Subcutaneous preadipocyte (primary cell): ENCODE data around the gene TMEM35B. TPM values are rescaled to one million over a fixed set of nuclear protein-coding genes. Genes with fewer than 3 reads are reported as not detected.

Experiments
- small RNA-seq: library from RNA; depleted of rRNA; stranded (forward); fragments of <200 nt; gene quantifications from one replicate; pipeline ENCODE3, GENCODE V24; 2012
- total RNA-seq: library from RNA; depleted of rRNA; stranded (reverse); fragments of >200 nt; gene quantifications from 2 replicates; pipeline ENCODE4 v1.2.3, GENCODE V29; 2012

The TMEM35B gene
- 20.3 and 20.9 TPM in 2 replicates for total RNA-seq

DNA sequence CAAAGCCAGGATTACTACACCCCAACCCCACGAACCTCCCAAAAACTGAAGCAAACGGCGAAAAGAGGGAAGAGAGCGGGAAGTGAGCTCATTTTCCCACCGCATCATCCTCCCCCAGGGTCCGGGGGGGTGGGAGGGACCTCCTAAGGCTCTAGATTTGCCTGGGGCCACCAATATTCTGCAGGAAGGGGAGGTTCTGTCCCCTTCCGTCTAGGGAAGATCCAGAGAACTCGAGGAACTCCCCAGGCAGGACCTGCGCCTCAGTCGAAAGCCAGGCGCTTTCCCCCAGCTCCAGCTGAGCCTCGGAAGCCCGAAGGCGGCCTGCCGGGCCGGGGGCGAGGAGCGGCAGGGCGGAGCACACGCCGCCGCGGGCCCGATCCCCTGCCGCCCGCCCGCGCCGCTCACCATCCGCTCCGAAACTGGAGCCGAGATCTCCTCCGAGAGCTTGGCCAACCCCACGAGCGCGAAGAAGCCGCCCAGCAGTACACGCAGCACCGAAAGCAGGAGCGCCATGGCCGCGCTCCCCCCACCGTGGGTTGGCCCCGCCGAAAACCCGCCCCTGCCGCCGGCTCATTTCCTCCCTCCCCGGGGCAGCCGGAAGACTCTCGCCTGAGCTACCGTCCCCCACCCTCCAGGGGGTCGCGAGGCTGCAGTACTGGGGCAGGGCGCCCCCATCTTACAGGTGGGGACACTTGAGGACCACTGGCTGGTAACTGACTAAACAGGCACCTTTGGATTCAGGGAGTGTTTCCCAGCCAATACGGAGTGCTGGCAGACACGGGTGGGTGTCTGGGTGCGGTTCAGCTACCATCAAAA lies at the start of gene TMEM35B:
Gene TMEM35B, minus strand, starts transcription at position 555 of the 816 bp plus-strand sequence. Its CDS starts 42 bp downstream, at position 513.

Small RNA genes within 50 kb of the gene (small RNA-seq; reads per million reads assigned to genes)
- gene TMEM35B: 0.11 reads per million

Other genes starting within 250 kb of the TMEM35B start
- gene GJB5, start 230.3 kb downstream of the TMEM35B start, total RNA-seq: not detected in 2 replicates
- gene GJB4, start 225.6 kb downstream of the TMEM35B start, total RNA-seq: not detected in 2 replicates
- under 0.01 TPM in 1 of 2 replicates, not detected in the other for gene GJB3, start 204.1 kb downstream of the TMEM35B start, total RNA-seq
- not detected in 2 replicates for gene GJA4, start 192.3 kb downstream of the TMEM35B start, total RNA-seq
- gene SMIM12, start 125.6 kb downstream of the TMEM35B start, total RNA-seq: 24.6 and 26.5 TPM in 2 replicates
- under 0.01 TPM in 2 replicates for gene DLGAP3, start 55.7 kb downstream of the TMEM35B start, total RNA-seq
- gene ZMYM6, start 46.6 kb upstream of the TMEM35B start, total RNA-seq: 19.4 and 23.1 TPM in 2 replicates
- gene ZMYM1, start 94.0 kb upstream of the TMEM35B start, total RNA-seq: 19.8 and 23.7 TPM in 2 replicates
- gene SFPQ, start 207.8 kb upstream of the TMEM35B start, total RNA-seq: 207 and 274 TPM in 2 replicates